Measurements from ENCODE around the gene SRP68.

The SRP68 gene
- long read RNA-seq, transcript SRP68-201 (16 exons, 2,649 nt): major isoform, 366 of 408 reads
- long read RNA-seq, transcript SRP68-211 (15 exons, 1,941 nt): minor isoform, 6 of 408 reads
- long read RNA-seq, partial matches to known transcripts: 11 of 408 reads
- long read RNA-seq, other reads (novel, unspliced or antisense): 24 of 408 reads

DNA sequence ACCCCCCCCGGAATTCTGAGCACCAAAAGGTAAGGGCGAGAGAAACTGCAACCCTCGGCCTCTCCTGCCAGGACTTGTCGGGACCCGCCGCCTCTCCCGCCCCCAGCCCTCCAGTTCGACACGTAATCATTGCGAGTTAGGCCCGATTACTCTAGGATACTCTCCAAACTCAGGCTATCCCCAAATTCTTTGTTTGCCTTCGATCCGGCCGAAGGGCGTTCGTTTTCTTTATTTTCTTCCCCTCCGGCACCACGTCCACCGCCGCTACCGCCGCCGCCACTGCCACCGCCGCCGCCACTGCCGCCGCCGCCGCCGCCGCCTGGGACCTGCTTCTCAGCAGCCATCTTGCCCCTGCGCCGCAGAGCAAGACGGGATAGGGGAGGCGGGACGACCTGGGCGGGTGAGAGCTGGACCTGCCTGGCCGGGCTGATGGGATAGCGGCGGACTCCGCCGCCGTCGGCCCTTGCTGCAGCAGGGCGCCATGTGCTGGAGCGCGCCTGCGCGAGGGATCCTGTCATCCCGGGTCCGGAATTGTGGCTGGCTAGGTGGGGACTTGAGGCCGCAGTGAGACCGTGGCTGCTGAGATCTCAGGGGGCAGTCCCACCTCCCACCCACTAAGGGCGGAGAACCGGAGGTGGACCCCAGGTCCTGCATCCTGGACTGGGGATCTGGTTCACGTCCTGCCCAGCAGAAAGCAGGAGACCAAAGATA lies at the start of gene SRP68:
Gene SRP68, minus strand, starts transcription at position 370 of the 711 bp plus-strand sequence. Its CDS starts 26 bp downstream, at position 344.
- Histone ChIP-seq H3K27ac (replicated peaks) (peak within 1 kb of the TSS; percentile 69), H3K4me3 (replicated peaks; ENCODE audit: insufficient read depth, low read length) (peak within 1 kb of the TSS; percentile 95), H3K27me3 (ENCODE audit: insufficient read depth, poor library complexity, severe bottlenecking) (peaks cover 35% of the 10 kb centered on the region)
- TF ChIP-seq, protein P1, sequence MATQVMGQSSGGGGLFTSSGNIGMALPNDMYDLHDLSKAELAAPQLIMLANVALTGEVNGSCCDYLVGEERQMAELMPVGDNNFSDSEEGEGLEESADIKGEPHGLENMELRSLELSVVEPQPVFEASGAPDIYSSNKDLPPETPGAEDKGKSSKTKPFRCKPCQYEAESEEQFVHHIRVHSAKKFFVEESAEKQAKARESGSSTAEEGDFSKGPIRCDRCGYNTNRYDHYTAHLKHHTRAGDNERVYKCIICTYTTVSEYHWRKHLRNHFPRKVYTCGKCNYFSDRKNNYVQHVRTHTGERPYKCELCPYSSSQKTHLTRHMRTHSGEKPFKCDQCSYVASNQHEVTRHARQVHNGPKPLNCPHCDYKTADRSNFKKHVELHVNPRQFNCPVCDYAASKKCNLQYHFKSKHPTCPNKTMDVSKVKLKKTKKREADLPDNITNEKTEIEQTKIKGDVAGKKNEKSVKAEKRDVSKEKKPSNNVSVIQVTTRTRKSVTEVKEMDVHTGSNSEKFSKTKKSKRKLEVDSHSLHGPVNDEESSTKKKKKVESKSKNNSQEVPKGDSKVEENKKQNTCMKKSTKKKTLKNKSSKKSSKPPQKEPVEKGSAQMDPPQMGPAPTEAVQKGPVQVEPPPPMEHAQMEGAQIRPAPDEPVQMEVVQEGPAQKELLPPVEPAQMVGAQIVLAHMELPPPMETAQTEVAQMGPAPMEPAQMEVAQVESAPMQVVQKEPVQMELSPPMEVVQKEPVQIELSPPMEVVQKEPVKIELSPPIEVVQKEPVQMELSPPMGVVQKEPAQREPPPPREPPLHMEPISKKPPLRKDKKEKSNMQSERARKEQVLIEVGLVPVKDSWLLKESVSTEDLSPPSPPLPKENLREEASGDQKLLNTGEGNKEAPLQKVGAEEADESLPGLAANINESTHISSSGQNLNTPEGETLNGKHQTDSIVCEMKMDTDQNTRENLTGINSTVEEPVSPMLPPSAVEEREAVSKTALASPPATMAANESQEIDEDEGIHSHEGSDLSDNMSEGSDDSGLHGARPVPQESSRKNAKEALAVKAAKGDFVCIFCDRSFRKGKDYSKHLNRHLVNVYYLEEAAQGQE (IDR thresholded peaks at IDR 0.05; ENCODE audit: insufficient replicate concordance, low read depth): peak; percentile 26
- TF ChIP-seq, protein P2, sequence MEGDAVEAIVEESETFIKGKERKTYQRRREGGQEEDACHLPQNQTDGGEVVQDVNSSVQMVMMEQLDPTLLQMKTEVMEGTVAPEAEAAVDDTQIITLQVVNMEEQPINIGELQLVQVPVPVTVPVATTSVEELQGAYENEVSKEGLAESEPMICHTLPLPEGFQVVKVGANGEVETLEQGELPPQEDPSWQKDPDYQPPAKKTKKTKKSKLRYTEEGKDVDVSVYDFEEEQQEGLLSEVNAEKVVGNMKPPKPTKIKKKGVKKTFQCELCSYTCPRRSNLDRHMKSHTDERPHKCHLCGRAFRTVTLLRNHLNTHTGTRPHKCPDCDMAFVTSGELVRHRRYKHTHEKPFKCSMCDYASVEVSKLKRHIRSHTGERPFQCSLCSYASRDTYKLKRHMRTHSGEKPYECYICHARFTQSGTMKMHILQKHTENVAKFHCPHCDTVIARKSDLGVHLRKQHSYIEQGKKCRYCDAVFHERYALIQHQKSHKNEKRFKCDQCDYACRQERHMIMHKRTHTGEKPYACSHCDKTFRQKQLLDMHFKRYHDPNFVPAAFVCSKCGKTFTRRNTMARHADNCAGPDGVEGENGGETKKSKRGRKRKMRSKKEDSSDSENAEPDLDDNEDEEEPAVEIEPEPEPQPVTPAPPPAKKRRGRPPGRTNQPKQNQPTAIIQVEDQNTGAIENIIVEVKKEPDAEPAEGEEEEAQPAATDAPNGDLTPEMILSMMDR (IDR thresholded peaks at IDR 0.05; ENCODE audit: insufficient read depth, low read length): no peak
- peak; percentile 93 for TF ChIP-seq POLR2AphosphoS5 (IDR thresholded peaks at IDR 0.05; ENCODE audit: low read depth)
- no peak for TF ChIP-seq GABPA (IDR thresholded peaks at IDR 0.05; ENCODE audit: low read depth)
- DNase-seq (ENCODE audit: low read depth in 1 of 2, low spot score in 1 of 2): peak; percentile 86 to 93

GRCh38 chr17:76121932-76122430 lies 49.7 kb upstream of the SRP68 start:
- DNase-seq (ENCODE audit: low read depth in 1 of 2, low spot score in 1 of 2): no peak
- Histone ChIP-seq H3K4me3 (replicated peaks; ENCODE audit: insufficient read depth, low read length) (peak overlapping the region; percentile 21; the same call in 1 of the 2 replicates), H3K27me3 (ENCODE audit: insufficient read depth, poor library complexity, severe bottlenecking) (no peaks in the 10 kb centered on the region), H3K27ac (replicated peaks) (no peak overlapping the region)
- TF ChIP-seq, protein P2 (IDR thresholded peaks at IDR 0.05; ENCODE audit: insufficient read depth, low read length): no peak
- TF ChIP-seq SPI1 (IDR thresholded peaks at IDR 0.05; ENCODE audit: borderline replicate concordance, low read depth): no peak
- no peak for TF ChIP-seq GABPA (IDR thresholded peaks at IDR 0.05; ENCODE audit: low read depth)
- TF ChIP-seq POLR2AphosphoS5 (IDR thresholded peaks at IDR 0.05; ENCODE audit: low read depth): no peak
- TF ChIP-seq, protein P1 (IDR thresholded peaks at IDR 0.05; ENCODE audit: insufficient replicate concordance, low read depth): no peak

- Histone ChIP-seq H3K4me3 (replicated peaks; ENCODE audit: insufficient read depth, low read length) (no peak overlapping the region), H3K27me3 (ENCODE audit: insufficient read depth, poor library complexity, severe bottlenecking) (no peaks in the 10 kb centered on the region), H3K27ac (replicated peaks) (no peak overlapping the region)
- DNase-seq (ENCODE audit: low read depth in 1 of 2, low spot score in 1 of 2): no peak
- TF ChIP-seq SPI1 (IDR thresholded peaks at IDR 0.05; ENCODE audit: borderline replicate concordance, low read depth) (no peak), GABPA (IDR thresholded peaks at IDR 0.05; ENCODE audit: low read depth) (no peak), POLR2AphosphoS5 (IDR thresholded peaks at IDR 0.05; ENCODE audit: low read depth) (no peak)
- TF ChIP-seq, protein P1 (IDR thresholded peaks at IDR 0.05; ENCODE audit: insufficient replicate concordance, low read depth): no peak
These were observed 48.3 kb upstream of the SRP68 start for GRCh38 chr17:76120658-76121008.
